Measurements from ENCODE around the gene SNED1. TPM values are rescaled to one million over a fixed set of nuclear protein-coding genes. Genes with fewer than 3 reads are reported as not detected.

The SNED1 gene
- total RNA-seq, 1 donor from 2014 or later = 2.3 TPM

- no peak for DNase-seq (ENCODE audit: low spot score)
- Mint-ChIP-seq H3K27ac (ENCODE audit: unreplicated experiment) (no peak overlapping the region), H3K36me3 (ENCODE audit: low read depth, unreplicated experiment) (no peaks in the 10 kb centered on the region), H3K4me1 (ENCODE audit: unreplicated experiment) (no peaks in the 10 kb centered on the region), H3K4me3 (ENCODE audit: unreplicated experiment) (no peak overlapping the region), H3K27me3 (ENCODE audit: unreplicated experiment) (peaks cover 17% of the 10 kb centered on the region), H3K9me3 (ENCODE audit: unreplicated experiment) (no peaks in the 10 kb centered on the region)
- no peak for TF ChIP-seq CTCF (IDR thresholded peaks at IDR 0.05; ENCODE audit: unreplicated experiment)
Measured at GRCh38 chr2:241034490-241035141, 36.2 kb downstream of the SNED1 start.

- Mint-ChIP-seq H3K36me3 (ENCODE audit: low read depth, unreplicated experiment) (no peaks in the 10 kb centered on the region), H3K4me3 (ENCODE audit: unreplicated experiment) (no peak overlapping the region), H3K27me3 (ENCODE audit: unreplicated experiment) (peaks cover 19% of the 10 kb centered on the region), H3K27ac (ENCODE audit: unreplicated experiment) (no peak overlapping the region), H3K4me1 (ENCODE audit: unreplicated experiment) (no peaks in the 10 kb centered on the region), H3K9me3 (ENCODE audit: unreplicated experiment) (no peaks in the 10 kb centered on the region)
- DNase-seq (ENCODE audit: low spot score) = no peak
- no peak for TF ChIP-seq CTCF (IDR thresholded peaks at IDR 0.05; ENCODE audit: unreplicated experiment)
Measured at GRCh38 chr2:241035142-241035817, 36.9 kb downstream of the SNED1 start.

GRCh38 chr2:241035818-241036396 is 37.5 kb downstream of the SNED1 start:
- no peak overlapping the region for H3K27ac Mint-ChIP-seq (ENCODE audit: unreplicated experiment)
- no peak overlapping the region for H3K4me3 Mint-ChIP-seq (ENCODE audit: unreplicated experiment)
- no peak for DNase-seq (ENCODE audit: low spot score)
- no peaks in the 10 kb centered on the region for H3K9me3 Mint-ChIP-seq (ENCODE audit: unreplicated experiment)
- no peak for TF ChIP-seq CTCF (IDR thresholded peaks at IDR 0.05; ENCODE audit: unreplicated experiment)
- H3K27me3 Mint-ChIP-seq (ENCODE audit: unreplicated experiment) = peaks cover 20% of the 10 kb centered on the region
- H3K36me3 Mint-ChIP-seq (ENCODE audit: low read depth, unreplicated experiment) = no peaks in the 10 kb centered on the region
- no peaks in the 10 kb centered on the region for H3K4me1 Mint-ChIP-seq (ENCODE audit: unreplicated experiment)

- H3K4me3 Mint-ChIP-seq (ENCODE audit: unreplicated experiment) = no peak overlapping the region
- DNase-seq (ENCODE audit: low spot score) = no peak
Measured at GRCh38 chr2:241036397-241036963, 38.1 kb downstream of the SNED1 start.

More at GRCh38 chr2:241036397-241036963, 38.1 kb downstream of the SNED1 start:
- Mint-ChIP-seq H3K27ac (ENCODE audit: unreplicated experiment) (no peak overlapping the region), H3K4me1 (ENCODE audit: unreplicated experiment) (no peaks in the 10 kb centered on the region), H3K27me3 (ENCODE audit: unreplicated experiment) (peaks cover 20% of the 10 kb centered on the region), H3K9me3 (ENCODE audit: unreplicated experiment) (no peaks in the 10 kb centered on the region), H3K36me3 (ENCODE audit: low read depth, unreplicated experiment) (no peaks in the 10 kb centered on the region)
- TF ChIP-seq CTCF (IDR thresholded peaks at IDR 0.05; ENCODE audit: unreplicated experiment) = no peak
